OCI-LY3 (cell line): ENCODE measurements around the gene SP4.

ENCODE experiments used
- H2AFZ ChIP-seq: fragments of 200-600, 300-600 bp; shearing (Covaris generic); 2 replicates; pipeline ENCODE4 v1.6.0; 2014; ENCODE audit warnings: antibody characterized with exemption, low read depth, low read length
- H3K27ac ChIP-seq: fragments of 200-600, 300-600 bp; sonication (generic); 2 replicates; pipeline ENCODE4 v1.5.1; 2014; ENCODE audit warnings: mild to moderate bottlenecking, low read length, moderate library complexity, mixed read lengths
- H3K27me3 ChIP-seq: fragments of 200-600, 300-600 bp; sonication (generic); 2 replicates; pipeline ENCODE4 v1.6.1; 2014; ENCODE audit warnings: low read depth, low read length, mixed read lengths
- H3K36me3 ChIP-seq: fragments of 200-600, 300-600 bp; sonication (generic); replicated peaks from 2 replicates; pipeline ENCODE3; 2014; ENCODE audit warnings: low read depth, low read length, mixed read lengths
- H3K4me1 ChIP-seq: fragments of 300-600, 200-600 bp; sonication (generic); 2 replicates; pipeline ENCODE4 v1.6.1; 2014; ENCODE audit warnings: low read length, mixed read lengths
- H3K4me2 ChIP-seq: fragments of 200-600, 300-600 bp; sonication (generic); 2 replicates; pipeline ENCODE4 v1.6.1; 2014; ENCODE audit warnings: low read length, mixed read lengths
- H3K4me3 ChIP-seq: fragments of 300-600, 200-600 bp; sonication (generic); 2 replicates; pipeline ENCODE4 v1.5.1; 2014; ENCODE audit warnings: antibody characterized with exemption, mild to moderate bottlenecking, low read length, moderate library complexity
- H3K79me2 ChIP-seq: fragments of 300-600, 200-600 bp; shearing (Covaris generic); 2 replicates; pipeline ENCODE4 v1.6.1; 2014; ENCODE audit warnings: mild to moderate bottlenecking, low read length, mixed read lengths
- H3K9ac ChIP-seq: fragments of 300-600, 200-600 bp; shearing (Covaris generic); 2 replicates; pipeline ENCODE4 v1.6.0; 2014; ENCODE audit warnings: mild to moderate bottlenecking, low read length, moderate library complexity
- H3K9me3 ChIP-seq: fragments of 200-600, 300-600 bp; shearing (Covaris generic); 2 replicates; pipeline ENCODE4 v1.6.1; 2014; ENCODE audit warnings: low read length, mixed read lengths; ENCODE audit not compliant: insufficient read depth
- H4K20me1 ChIP-seq: fragments of 200-600, 300-600 bp; sonication (generic); 2 replicates; pipeline ENCODE4 v1.6.1; 2016; ENCODE audit warnings: low read length, mixed read lengths; ENCODE audit not compliant: insufficient read depth
- CTCF ChIP-seq: fragments of 200-600, 300-600 bp; sonication (generic); IDR thresholded peaks from 2 replicates; pipeline ENCODE4 v1.5.1; 2014; ENCODE audit warnings: antibody characterized with exemption, low read length, low read depth
- EZH2phosphoT487 ChIP-seq: fragments of 200-600 bp; shearing (Covaris generic); IDR thresholded peaks from 2 replicates; pipeline ENCODE4 v1.6.1; 2018; ENCODE audit warnings: antibody characterized with exemption, mixed run types, low read depth

Gene SP4

GRCh38 chr7:21401944-21402343 lies 25.9 kb upstream of the SP4 start:
- no peaks in the 10 kb centered on the region for H3K4me1 ChIP-seq
- no peaks in the 10 kb centered on the region for H3K27me3 ChIP-seq
- no peak overlapping the region for H3K27ac ChIP-seq
- no peaks in the 10 kb centered on the region for H4K20me1 ChIP-seq
- H3K79me2 ChIP-seq: no peaks in the 10 kb centered on the region
- H3K4me2 ChIP-seq: no peak overlapping the region
- H3K36me3 ChIP-seq: no peaks in the 10 kb centered on the region
- no peak overlapping the region for H2AFZ ChIP-seq
- H3K9ac ChIP-seq: no peak overlapping the region
- no peak overlapping the region for H3K4me3 ChIP-seq
- H3K9me3 ChIP-seq: no peaks in the 10 kb centered on the region
- no peak for TF ChIP-seq EZH2phosphoT487

GRCh38 chr7:21407796-21408480 lies 19.9 kb upstream of the SP4 start:
- no peaks in the 10 kb centered on the region for H3K4me1 ChIP-seq
- H3K27ac ChIP-seq: no peak overlapping the region
- no peaks in the 10 kb centered on the region for H4K20me1 ChIP-seq
- H3K79me2 ChIP-seq: no peaks in the 10 kb centered on the region
- no peak overlapping the region for H2AFZ ChIP-seq
- no peak overlapping the region for H3K4me2 ChIP-seq
- TF ChIP-seq EZH2phosphoT487 (no peak), CTCF (no peak)
- H3K27me3 ChIP-seq: no peaks in the 10 kb centered on the region
- H3K36me3 ChIP-seq: no peaks in the 10 kb centered on the region
- no peak overlapping the region for H3K4me3 ChIP-seq
- no peaks in the 10 kb centered on the region for H3K9me3 ChIP-seq
- no peak overlapping the region for H3K9ac ChIP-seq

GRCh38 chr7:21408481-21408820 lies 19.4 kb upstream of the SP4 start:
- Histone ChIP-seq H3K4me3 (no peak overlapping the region), H3K27me3 (no peaks in the 10 kb centered on the region), H3K36me3 (no peaks in the 10 kb centered on the region), H3K79me2 (no peaks in the 10 kb centered on the region), H4K20me1 (no peaks in the 10 kb centered on the region), H3K27ac (no peak overlapping the region), H3K4me1 (no peaks in the 10 kb centered on the region), H2AFZ (no peak overlapping the region), H3K9me3 (no peaks in the 10 kb centered on the region), H3K4me2 (no peak overlapping the region), H3K9ac (no peak overlapping the region)
- TF ChIP-seq CTCF (no peak), EZH2phosphoT487 (no peak)

GRCh38 chr7:21412410-21412851 lies 15.5 kb upstream of the SP4 start:
- no peaks in the 10 kb centered on the region for H4K20me1 ChIP-seq
- H3K4me3 ChIP-seq: no peak overlapping the region
- H3K9ac ChIP-seq: no peak overlapping the region
- no peaks in the 10 kb centered on the region for H3K79me2 ChIP-seq
- no peak overlapping the region for H3K4me2 ChIP-seq
- no peaks in the 10 kb centered on the region for H3K4me1 ChIP-seq
- no peak overlapping the region for H3K27ac ChIP-seq
- H2AFZ ChIP-seq: no peak overlapping the region
- no peaks in the 10 kb centered on the region for H3K27me3 ChIP-seq
- no peaks in the 10 kb centered on the region for H3K36me3 ChIP-seq
- no peak for TF ChIP-seq EZH2phosphoT487
- H3K9me3 ChIP-seq: no peaks in the 10 kb centered on the region

- no peaks in the 10 kb centered on the region for H3K27me3 ChIP-seq
- H3K9me3 ChIP-seq: no peaks in the 10 kb centered on the region
- no peak overlapping the region for H2AFZ ChIP-seq
- no peak overlapping the region for H3K9ac ChIP-seq
- no peaks in the 10 kb centered on the region for H3K36me3 ChIP-seq
- H3K27ac ChIP-seq: no peak overlapping the region
- H3K4me3 ChIP-seq: no peak overlapping the region
- TF ChIP-seq CTCF (no peak), EZH2phosphoT487 (no peak)
- H3K4me1 ChIP-seq: no peaks in the 10 kb centered on the region
- H3K79me2 ChIP-seq: no peaks in the 10 kb centered on the region
- H3K4me2 ChIP-seq: no peak overlapping the region
- no peaks in the 10 kb centered on the region for H4K20me1 ChIP-seq
Observed at GRCh38 chr7:21412957-21413356, 14.9 kb upstream of the SP4 start.
